OCI-M2 (cell line): ENCODE measurements around the gene PROZ.

Experiments
- DNase-seq: peaks from one replicate; lab custom pipeline; 2025; ENCODE audit not compliant: unreplicated experiment; lab: John Stamatoyannopoulos, UW

PROZ gene

DNA sequence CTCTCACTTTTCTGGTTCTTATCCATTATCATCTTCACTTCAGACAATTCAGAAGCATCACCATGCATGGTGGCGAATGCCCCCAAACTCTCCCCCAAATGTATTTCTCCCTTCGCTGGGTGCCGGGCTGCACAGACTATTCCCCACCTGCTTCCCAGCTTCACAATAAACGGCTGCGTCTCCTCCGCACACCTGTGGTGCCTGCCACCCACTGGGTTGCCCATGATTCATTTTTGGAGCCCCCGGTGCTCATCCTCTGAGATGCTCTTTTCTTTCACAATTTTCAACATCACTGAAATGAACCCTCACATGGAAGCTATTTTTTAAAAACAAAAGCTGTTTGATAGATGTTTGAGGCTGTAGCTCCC is 38.6 kb upstream of the PROZ start:
- DNase-seq = no peak

DNA sequence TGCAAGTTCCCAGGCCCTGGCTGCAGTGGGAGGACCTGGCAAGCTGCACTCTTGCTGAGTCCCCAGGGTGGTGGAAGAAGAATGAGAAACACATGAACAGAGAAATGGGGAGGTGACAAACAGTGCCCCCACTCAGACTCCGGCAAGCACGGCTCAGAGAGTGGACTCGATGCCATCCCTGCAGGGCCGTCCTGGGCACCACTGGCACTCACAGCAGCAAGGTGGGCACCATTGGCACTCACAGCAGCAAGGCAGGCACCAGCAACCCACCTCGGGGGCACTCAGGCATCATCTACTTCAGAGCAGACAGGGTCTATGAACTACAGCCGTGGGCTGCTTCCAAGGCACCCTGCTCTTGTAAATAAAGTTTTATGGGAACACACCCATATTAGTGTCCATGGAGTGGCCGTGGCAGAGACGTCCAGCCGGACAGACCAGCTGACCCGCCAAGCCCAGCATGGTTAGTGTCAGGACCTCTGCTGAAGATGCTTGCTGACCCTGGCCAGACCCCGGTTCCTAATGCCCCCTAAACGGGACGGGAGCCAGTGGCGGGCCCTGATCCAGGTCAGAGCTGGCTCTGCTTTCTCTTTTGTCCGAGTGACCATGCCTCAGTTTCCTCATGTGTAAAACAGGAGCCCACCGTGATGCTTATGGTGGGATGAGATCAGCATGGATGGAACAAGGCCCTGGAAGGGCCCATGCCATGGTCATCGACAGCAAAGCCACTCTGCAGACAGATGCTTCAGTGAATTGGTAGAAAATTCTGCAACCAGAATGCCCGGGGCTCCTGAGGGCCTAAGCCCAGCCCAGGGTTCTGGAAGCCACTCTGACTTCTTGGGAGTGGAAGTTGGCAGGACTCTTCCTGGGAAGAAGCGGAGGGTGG is 37.9 kb upstream of the PROZ start:
- DNase-seq = no peak

DNA sequence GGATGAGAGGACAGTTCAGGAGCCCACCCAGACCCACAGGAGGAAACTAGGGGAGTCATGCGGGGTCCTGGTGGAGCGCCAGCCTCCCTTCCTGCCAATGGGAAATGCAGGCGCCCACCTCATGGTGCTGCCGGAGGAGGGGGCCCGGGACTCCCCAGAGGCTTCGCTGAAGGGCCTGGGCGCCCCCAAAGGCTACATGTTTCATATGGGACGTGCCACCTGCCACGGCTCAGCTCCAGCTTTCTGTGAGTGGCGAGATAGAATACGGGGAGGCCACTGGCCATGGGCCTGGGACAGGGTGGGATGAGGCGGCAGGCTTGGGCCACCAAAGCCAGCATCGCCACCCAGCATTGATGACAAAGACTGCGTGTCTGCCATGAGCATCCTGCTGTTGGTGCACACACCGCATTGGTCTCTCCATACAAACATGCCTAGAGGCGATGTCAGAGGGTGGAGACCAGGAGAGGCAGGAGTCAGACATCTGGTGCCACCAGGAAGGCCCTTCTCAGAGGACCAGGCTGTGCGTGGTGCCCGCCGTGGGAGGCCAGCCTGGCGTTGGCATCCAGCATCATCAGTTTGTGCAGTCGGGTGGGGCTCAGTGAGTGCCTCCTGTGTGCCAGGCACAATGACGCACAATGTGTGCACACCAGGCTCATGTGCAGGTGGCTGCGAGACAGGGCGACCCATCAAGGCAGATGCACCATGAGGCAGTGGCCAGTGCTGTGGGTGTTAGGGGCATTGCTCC is 37.1 kb upstream of the PROZ start:
- no peak for DNase-seq

DNA sequence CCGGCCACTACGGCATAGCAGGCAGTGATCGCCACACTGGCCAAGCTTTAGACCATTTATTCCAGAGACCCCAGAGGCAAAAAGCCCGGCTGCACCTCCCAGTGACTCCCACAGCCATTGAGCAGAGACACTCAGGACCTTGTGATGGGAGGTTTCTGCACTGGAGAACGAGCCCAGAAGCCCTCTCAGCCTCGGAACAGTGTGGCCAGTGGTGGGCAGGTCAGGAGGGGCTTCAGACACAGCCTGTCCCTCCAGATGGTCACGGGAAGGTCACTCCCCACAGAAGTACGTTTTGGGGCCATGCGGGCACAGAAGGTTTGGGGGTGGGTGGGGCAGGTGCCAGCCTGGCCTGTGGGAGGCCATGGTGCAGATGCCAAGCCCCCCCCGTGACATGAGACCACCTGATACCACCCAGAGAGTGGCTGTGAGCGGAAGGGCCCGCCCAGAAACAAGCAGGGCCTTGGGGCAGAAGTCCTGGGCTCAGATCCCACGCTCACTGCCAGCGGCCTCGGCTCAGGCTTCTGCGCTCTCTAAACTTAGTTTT is 36.4 kb upstream of the PROZ start:
- DNase-seq = no peak

DNA sequence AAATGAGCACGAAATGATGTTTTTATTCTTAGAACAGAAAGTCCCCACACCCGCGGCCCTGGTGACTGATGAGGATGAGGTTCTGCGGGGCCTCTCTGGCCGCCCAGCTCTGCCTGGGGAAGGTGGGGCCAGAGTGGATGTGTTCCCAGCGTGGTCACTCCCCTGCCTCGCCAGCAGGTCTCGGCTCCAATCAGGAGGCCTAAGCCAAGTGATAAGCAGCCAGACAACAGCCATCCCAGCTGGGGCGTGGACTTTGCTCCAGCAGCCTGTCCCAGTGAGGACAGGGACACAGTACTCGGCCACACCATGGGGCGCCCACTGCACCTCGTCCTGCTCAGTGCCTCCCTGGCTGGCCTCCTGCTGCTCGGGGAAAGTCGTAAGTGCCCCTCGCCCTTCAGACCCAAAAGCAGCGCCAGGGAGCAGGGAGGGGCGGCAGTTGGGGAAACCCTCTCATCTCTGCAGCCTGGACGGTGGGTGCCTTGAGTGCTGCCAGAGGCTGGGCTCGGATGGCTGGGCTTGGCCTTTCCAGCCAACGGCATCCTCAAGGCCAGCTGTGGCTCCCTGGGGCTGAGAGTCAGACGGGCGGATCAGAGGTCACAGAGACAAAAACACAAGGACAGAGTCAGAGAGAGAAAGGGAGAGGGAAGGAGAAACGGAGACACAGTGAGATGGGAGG is 35.8 kb upstream of the PROZ start, which contains the start of gene F10:
Gene F10, plus strand, starts transcription at position 250 of the 676 bp plus-strand sequence. Its CDS starts 57 bp downstream, at position 307.
- DNase-seq = no peak

DNA sequence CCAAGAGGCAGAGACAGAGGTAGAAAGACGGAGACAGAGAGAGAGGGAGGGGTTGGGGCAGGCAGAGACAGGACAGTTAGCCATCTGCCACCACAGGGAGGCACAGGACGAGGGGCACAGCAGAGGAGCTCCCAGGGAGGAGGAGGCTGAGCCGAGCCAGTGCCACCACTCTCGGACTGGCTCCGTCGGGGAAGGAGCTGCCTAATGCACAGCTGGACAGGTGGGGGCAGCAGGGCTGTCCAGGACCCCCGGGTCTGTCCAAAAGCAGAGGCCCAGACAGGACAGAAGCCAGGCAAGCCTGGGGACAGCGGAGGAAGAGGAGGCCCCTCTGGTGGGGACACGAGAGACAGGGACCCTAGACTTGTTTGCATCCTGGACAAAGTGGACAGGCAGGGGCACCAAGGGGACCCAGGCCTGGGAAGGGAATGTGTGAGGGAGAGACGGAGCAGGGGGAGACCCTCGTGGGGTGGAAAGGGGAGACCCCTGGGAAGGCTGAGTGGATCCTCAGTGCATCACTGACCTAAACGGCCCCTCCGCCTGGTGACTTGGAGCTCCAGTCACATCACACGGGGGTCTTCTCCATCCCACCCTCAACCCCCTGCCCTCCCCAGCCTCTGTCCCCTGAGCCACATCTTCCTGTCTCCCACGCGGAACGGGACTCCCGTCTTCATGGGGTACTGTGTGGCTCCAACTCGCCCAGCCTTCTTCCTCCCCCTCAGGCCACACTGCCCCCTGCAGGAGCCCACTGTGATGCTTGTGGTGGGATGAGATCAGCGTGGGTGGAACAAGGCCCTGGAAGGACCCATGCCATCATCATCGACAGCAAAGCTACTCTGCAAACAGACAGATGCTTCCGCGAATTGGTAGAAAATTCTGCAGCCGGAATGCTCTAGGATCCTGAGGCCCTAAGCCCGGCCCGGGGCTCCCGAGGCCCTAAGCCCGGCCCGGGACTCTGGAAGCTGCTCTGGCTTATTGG is 34.9 kb upstream of the PROZ start:
- no peak for DNase-seq

DNA sequence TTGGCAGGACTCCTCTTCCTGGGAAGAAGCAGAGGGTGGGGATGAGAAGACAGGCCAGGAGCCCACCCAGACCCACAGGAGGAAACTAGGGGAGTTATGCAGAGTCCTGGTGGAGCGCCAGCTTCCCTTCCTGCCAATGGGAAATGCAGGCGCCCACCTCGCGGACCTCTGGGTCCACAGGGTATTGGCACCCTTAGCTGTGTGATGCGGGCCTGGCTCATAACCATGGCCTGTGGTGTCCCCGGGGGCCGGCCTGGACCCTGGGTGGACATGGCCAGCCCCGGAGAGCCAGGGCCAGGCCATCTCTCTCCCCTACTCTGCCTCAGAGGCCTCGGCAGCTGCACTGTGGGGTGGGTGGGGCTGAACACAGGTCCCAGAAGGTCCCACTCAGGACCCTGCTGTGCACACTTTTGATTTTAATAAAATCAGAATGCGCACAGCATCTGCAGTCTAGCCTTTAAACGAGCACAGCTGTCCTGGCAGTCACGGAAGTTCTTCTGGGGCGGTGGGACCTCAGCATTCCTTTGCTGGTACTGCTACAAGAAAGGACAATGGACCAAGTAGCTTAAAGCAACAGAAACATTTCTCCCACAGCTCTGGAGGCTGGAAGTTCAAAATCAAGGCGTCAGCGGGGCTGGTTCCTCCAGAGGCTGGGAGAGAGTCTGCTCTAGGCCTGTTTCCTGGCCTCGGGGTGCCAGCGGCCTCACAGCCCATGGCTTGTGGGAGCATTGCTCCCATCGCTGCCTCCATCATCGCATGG is 34.1 kb upstream of the PROZ start:
- no peak for DNase-seq

DNA sequence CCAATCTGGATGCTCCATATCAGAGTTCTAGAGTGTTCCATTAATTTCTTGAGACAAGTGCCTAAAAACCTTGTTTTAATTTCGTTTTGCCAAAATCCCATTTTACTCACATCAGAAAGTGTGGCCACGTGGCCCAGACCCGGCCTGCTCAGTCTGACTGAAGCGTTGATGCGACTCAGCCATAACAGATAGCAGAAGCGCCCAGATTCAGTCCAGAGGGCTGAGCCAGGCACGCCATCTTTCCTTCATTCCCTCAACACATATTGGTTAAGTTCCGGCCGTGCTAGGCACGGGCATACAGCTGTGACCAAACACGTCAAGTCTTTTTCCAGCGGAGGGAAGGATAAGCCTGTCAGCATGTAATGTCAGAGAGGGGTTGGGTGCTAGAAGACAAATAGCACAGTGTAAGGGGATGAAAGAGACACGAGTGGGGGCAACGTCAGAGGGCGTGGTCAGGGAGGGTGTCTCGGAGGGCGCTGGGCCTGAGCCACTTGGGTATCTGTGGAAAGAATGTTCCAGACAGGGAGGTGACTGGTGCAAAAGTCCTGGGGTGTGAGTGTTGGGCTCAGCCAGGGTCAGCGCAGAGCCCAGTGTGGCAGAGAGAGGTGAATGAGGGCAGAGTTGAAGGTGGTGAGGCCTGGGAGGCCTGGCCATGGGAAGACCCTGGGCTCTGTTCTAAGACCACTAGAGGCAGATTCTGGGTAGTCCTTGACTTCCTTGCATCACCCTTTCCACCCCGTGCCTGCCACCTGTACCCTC is 32.8 kb upstream of the PROZ start:
- no peak for DNase-seq

DNA sequence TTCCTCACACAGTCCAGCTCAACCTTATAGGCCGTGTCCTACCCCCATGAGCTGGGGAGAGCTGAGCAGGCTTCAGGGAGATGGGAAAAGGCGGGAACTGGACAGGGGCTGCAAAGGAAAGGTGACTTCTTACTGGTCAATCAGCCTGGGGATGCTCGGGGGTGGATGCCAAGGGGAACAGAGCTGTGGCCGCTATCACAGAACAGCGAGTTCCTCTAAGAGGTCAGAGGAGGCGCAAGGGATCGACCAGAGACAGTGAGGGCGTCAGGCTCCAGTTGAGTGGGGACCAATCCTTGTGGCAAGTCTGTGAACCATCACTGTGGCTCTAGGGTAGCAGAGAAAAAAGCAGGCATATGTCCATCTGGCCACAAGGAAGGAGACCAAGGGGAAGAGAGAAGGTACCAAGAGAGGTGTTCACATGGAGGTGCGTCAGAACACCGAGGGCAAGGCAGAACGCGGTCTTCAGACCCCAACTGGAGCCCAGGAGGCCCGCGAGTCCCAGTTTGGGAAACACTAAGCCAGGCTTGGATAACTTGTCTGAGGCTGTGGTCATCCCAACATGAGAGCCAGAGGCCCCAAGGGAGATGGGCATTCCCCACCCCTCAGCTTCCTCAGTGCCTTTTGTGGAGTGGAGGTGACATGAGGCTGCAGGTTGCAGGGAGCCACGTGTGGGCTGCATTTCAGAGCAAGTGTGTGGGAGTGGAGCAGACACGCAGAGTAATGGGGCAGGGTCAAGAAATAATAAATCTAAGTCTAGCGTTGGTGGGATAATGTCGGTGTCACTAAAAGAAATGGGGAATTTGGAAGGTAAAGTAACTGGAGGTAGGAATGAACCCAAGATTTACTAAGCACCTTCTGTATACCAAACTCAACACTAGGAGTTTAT is 31.9 kb upstream of the PROZ start:
- DNase-seq = no peak

DNA sequence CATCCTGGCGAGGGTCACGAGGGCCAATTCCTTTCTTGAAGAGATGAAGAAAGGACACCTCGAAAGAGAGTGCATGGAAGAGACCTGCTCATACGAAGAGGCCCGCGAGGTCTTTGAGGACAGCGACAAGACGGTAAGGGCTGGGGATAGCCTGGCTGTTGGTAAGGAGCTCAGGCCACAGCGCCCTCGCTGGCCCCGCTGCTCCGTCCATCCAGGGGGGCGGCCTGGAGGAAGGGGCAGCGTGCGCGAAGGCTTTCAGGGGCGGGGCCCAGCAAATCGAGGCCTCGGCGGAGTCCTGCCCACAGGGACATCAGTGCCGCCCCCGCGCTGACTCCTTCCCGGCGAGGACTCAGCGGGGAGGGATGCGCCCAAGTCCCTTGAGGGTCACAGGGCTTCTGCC is 29.0 kb upstream of the PROZ start:
- no peak for DNase-seq

DNA sequence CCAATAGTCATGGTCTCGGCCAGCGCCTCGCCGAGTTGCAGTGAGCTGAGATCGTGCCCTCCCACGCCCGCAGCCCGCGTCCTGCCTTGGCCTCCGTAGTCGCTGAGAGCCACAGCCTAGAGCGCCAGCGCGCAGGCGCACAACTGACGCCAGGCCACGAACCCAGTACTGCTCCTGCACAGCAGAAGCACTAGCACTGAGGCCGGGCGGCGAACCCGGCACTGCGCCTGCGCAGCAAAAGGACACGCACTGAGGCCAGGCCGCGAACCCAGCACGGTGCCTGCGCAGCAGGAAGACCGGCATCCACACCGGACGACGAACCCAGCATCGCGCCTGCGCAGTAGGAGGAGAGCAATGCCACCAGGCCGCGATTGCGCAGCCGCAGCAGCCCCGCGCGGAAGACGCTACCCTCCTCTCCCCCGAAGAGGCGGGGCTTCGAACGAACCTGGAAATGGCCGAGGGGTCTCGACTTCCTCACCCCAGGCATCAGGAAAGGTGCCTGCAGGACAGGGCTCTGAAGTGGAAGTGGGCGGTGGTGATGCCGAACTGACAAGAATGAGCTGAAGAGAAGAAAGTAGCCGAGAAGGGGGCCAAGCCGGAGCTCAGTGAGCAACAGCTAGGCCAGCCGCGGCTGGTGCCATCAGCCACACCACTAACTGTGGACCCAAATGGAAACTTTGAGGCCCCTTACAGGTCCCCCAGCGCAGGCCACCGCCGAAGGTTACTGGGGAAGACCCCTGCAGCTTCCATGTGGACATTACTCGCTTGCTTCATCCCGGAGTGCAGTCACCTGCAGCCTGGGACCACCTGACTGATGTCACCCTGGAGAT is 28.3 kb upstream of the PROZ start:
- no peak for DNase-seq

DNA sequence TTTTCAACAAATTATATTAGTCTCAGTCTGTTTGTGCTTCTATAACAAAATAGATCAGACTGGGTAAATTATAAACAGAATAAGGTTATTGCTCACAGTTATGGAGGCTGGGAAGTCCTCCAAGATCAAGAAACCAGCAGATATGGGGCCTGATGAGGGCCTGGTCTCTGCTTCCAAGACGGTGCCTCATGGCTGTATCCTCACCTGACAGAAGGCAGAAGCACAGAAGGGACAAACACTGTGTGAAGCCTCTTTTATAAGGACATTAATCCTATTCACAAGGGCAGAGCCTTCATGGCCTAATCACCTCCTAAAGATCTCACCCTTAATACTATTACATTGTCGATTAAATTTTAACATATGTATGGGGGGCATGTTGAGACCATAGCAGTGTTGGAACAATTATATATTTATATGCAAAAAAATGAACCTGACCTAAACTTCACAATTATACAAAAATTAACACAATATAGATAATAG is 23.1 kb upstream of the PROZ start:
- DNase-seq = no peak

DNA sequence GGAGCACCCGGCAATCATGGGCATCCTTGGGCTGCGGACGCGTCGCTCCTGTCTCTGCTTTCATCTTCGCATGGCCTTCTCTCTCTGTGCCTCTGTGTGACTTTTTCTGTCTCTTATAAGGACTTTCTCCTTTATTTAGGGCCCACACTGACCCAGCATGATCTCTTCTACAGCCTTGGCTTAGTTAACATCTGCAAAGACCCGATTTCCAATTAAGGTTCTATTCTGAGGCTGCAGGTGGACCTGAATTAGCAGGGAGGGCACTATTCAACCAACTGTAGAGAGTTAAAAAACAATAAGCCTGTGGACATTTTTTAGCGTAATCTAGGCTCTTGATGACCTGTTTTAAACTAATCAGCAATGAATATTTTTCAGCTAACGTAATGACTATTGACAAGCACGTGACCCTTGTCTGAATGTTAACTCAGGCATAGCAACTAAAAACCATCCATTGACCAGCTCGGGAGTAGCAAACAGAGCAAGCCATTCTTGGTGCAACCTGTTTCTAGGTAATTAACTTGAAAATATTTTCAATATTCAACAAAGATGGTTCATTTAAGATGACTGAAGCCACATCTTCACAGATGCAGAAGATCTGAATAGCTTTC is 20.7 kb upstream of the PROZ start:
- DNase-seq = no peak

DNA sequence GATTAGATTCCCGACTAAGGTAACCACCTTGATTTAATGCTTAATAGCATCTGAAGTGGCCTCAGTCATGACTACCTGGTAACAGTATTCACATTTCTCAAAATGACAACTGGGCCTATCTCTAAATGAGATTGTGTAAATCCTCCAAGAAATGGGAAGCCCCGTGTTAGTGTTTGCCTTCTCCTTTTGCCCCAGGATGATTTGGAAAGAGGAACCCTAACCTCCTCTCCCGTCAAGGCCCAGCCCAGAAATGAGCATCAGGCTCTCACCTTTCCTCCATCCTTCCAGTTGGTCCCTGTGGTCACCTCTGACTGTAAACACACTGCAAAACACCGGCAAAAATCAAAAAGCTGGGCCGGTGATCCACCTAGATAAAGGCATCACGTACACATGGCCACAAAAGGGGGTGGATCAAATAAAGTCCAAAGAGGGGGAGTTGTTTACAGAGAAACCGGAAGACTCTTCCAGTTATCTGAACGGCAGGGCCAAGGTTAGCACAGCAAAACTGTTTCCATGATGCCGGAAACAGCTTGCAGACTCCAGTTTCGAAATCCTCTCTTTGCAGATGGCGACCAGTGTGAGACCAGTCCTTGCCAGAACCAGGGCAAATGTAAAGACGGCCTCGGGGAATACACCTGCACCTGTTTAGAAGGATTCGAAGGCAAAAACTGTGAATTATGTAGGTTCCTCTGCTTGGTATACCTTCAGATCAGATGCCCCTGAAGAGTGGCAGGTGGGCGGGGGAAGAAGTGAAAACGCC is 19.5 kb upstream of the PROZ start:
- no peak for DNase-seq

DNA sequence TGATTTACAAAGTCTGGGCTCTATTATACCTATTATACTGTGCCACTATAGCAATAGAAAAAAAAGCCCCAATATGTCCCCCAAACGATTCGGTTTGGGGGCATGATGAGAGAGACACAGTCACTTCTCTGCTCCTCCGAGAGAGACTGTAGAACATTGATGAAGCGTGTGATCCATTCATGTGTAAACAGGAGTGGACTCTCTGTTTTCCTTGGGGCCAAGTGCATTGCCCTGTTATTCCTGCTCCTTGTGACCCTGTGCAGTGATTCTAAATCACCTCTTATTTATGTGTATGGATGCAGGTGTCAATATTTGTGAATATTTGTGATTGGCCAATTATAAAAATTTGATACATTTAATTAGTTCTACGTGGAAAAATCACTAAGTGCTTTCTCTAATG is 18.9 kb upstream of the PROZ start:
- no peak for DNase-seq
